Inferior parietal cortex (tissue), 1 donor: ENCODE results near the gene PLK3.
"Not testable (repeated sequence)": the region's sequence is repeated elsewhere in the genome, so short reads cannot be mapped to it uniquely, and the experiment has no call there.

ENCODE experiments used
- DNase-seq: peaks from one replicate; pipeline ENCODE4 v3.0.0-alpha.2; 2016; ENCODE audit errors: extremely low spot score

PLK3 gene

DNA sequence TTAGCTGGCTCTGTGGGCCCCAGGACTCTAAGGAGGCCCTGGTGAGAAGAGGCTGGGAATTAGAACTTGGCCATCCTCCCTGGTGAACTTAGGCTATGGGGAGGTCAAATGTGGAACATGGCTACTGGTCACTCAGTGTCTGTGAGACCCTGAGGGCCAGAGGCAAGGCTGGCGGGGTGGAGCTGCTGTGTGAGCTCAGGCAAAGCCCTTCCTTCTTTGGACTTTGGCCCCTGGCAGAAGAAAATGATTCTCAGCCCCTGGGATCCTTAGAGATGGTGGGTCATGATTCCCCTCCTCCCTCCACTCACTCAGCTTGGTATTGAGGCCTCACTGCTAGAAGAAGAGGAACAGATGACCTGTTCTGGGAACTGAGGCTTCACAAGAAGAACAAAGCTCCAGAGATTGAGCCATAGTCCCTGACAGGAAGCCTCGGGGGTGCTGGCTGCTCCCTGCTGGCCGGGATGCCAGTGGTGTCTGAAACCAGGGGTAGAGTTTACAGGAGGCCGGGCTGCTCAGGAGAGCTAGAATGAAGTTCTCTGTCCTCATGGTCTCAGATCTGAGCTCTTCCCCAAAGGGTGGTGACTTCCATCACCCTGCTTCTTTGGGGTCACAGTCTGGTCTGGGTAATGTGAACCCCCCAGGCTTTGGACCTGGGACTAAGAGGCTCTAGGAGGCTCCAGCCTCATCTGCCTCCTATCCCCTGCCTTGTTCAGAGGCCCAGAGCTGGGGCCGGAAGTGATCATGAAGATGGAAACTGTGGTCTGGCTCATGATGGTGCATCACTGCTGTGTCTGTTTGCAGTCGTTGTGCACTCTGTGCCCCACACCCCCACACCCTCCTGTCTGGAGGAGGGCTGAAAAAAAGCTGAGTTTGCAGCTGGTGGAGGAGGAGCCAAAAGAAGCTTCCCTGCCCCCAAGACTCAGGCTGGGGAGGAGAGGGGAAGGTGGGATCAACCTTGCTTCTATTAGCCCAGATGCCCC lies 9.1 kb downstream of the PLK3 start:
- peak; percentile 9 for DNase-seq

DNA sequence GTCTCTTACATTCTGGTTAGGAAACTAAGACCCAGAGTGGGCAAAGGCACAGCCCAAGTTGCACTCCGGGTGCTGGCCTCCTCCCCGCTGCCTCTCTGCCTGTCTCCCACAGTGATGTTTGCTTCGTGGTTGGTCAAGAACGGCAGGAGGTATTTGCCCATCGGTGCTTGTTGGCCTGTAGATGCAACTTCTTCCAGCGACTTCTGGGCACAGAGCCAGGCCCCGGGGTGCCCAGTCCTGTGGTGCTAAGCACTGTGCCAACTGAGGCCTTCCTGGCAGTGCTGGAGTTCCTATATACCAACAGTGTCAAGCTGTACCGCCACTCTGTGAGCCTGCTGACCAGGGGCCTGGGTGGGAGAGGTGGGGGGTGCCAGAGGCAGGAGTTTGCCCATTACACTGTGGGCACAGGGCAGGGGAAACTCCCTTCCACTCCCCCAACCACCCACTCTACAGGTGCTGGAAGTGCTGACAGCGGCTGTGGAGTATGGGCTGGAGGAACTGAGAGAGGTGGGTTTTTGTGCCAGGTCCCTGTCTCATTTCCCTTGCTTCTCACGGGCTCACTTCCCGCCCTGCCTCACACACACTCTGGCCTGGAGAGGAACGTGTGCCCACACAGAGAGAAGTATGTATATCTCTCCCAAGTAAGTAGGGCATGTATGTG lies 10.1 kb downstream of the PLK3 start:
- DNase-seq = no peak

DNA sequence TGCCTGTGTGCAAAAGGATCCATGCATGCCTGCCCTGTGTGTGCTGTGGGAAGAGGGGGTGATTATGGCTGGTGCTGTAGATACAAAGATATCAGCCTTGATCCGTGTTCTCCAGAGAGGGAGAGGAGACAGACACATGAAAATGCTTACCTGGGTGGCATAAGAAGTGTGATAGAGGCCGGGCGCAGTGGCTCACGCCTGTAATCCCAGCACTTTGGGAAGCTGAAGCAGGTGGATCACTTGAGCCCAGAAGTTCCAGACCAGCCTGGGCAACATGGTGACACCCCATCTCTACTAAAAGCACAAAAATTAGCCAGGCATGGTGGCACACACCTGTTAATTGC lies 10.6 kb downstream of the PLK3 start:
- DNase-seq = not testable (repeated sequence)

DNA sequence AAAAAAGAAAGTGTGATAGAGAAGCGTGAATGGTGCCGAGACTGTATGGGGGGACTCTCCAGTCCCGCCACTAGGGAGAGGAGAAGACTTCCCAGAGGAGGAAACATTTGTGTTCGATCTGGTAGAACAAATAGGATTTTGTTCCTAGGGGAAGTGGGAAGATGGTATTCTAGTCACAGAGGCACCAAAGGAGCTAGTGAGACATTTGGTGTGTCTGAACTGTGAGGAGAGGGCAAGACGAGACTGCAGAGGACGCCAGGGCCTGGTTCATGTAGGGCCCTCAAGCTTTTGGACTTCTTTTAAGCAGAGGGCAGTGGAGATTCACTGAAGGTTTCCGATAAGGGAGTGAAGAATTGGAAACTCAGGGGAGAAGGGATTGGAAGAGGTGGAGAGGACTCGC lies 11.1 kb downstream of the PLK3 start:
- DNase-seq = no peak

DNA sequence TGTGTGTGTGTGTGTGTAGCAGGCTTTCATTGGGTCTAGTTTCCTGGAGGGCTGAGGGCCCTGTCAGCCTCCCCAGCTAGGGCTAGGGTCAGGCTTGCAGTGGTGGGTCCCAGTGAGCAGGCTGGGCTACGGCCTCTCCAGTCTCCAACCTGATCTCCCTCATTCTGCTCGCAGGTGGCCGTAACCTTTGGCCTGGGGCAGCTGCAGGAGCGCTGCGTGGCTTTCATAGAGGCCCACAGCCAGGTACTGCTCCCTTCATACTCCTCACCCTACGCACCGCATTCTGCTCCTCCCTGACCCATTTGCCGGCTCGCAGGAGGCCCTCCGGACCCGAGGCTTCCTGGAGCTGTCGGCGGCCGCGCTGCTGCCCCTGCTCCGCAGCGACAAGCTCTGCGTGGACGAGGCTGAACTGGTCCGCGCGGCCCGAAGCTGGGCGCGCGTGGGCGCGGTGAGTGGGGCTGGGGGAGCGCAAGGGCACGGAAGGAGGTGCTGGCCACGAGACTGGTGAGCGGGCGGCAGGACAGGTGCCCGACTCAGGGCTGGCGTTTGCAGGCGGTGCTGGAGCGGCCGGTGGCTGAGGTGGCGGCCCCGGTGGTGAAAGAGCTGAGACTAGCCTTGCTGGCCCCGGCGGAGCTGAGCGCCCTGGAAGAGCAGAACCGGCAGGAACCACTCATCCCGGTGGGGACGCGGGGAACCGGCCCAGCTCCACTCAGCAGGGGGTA lies 12.8 kb downstream of the PLK3 start:
- peak; percentile 7 for DNase-seq

DNA sequence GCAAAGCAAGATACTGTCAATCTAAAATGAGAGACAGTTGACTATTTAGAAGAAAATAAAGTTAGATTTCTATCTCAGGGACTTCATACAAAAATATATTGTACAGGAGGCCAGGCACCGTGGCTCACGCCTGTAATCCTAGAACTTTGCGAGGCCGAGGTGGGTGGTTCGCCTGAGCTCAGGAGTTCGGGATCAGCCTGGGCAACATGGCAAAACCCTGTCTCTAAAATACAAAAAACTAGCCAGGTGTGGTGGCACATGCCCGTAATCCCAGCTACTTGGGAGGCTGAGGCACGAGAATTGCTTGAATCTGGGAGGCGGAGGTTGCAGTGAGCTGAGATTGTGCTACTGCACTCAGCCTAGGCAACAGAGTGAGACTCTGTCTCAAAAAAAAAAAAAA lies 15.7 kb downstream of the PLK3 start:
- DNase-seq = not testable (repeated sequence)

DNA sequence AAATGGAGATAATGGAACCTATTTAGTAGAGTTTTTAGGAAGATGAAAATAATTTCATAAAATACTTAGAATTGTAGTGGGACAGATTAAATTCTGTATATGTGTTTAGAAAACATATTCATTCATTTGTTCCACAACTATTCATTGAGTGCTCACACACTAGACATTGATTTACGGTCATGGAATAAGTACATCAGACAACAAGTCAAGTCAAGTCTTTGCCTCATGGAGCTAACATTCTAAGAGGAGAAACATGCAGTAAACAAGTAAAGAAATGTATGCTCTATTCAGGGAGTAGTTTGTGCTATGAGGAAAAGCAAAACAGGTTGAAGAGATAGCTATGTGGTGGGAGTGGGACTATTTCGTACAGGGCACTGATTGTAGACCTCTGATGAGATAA lies 17.1 kb downstream of the PLK3 start:
- no peak for DNase-seq

DNA sequence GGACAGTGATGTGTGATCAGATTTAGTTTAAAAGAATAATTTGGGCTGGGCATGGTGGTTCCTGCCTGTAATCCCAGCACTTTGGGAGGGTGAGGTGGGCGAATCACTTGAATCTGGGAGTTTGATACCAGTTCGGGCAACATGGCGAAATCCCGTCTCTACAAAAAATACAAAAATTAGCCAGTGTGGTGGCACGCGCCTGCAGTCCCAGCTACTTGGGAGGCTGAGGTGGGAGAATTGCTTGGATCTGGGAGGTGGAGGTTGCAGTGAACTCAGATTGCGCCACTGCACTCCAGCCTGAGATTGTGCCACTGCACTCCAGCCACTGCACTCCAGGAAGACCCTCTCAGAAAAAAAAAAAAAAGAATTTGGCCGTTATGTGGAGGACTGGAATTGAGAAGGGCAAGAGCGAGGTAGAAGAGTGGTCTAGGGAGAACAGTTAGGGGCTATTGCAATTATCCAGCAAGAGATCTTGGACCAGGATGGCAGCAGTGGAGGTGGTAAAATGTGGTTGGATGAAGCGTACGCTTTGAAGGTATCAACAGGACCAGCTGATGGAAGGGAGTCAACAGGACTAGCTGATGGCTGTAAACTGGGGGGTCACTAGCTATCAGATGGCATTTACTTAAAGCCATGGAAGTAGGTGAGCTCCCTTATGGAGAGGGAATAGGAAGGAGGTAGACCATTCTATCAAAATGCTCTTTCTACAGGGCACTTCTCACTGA lies 17.8 kb downstream of the PLK3 start:
- DNase-seq = no peak

DNA sequence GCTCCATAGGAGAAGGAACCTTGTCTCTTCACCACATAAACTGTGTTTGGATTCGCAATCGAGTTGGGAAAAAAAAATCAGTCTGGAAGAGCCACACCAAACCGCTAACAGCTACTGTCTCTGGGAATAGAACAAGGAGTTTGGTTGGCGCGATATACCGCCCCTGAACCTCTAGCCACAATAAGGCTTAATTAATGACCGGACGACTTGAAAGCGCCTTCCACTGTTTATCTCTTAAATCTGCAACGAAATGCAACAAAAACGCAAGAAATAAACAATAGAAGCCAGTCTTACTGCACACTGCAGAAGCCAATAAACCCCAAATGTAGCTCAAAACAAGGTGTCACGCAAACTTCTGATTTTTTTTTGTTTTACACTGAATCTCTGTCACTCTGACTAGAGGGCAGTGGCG lies 19.0 kb downstream of the PLK3 start:
- no peak for DNase-seq

DNA sequence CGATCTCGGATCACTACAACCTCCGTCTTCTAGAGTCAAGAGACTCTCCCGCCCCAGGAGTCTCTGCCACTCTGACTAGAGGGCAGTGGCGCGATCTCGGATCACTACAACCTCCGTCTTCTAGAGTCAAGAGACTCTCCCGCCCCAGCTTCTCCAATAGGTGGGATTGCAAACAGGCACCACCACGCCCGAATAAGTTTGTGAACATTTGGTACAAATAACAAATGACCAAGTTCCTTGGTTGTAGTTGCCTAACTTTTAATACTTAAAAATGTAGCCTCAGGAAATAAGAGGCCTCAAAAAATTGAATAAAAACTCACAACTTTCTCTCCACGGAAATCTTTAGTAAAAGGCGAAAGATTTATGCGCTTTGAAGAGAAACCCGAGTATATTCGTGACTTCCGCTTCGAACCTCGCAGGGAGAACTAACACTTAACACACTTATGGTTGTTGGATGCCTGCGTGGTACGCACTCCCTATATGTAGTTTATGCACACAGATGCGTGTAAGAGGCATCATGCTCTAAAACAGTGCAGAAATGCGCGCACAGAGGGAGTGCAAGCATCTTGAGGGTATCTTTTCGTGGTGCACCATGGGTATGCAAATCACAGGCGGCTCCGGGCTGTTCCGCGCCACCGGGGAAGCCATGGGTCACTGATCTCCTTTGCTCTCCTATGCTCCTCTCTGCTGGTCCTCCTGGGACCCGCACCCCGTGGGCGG lies 19.6 kb downstream of the PLK3 start:
- DNase-seq = peak; percentile 88

DNA sequence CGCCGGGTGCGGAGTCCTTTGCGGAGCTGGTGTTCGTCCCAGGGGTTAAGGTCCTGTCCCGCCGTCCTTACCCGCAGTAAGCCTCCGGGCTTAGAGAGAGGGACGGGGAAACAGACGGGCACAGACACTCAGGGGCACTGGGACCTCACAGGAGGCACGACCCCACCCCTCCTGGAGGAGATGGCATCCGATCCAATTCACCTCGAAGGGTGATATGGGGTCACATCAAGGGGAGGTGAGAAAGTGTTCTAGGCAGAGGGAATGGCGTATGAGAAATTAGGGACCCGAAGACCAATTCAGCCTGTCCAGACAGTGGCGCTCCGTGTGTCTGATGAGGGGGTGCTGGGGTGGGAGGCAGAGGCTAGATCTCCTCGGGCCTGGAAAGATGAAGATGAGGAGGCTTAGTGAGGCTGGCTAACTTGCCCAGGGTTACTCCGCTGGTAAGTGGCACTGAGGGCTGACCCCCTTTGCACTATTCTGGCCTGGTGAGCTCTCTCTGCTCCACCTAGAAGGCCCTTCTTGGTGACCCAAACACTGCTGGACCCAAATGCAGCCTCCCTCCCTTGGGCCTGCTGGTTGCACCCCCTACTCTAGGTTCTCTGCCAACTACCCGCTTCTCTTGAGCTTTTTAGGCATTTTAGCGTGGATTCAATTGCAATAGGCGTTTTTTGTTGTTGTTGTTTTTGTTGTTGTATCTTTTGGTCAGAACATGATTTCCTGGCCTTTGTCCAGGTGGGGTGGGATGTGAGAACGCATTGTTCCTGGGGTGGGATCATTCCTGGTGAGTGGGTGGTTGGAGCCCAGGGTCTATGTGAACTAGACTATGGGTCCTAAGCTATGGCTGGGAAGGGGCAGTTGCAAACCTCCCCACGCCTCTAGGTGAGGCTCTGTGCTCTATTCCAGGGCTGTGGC lies 20.4 kb downstream of the PLK3 start:
- no peak for DNase-seq

DNA sequence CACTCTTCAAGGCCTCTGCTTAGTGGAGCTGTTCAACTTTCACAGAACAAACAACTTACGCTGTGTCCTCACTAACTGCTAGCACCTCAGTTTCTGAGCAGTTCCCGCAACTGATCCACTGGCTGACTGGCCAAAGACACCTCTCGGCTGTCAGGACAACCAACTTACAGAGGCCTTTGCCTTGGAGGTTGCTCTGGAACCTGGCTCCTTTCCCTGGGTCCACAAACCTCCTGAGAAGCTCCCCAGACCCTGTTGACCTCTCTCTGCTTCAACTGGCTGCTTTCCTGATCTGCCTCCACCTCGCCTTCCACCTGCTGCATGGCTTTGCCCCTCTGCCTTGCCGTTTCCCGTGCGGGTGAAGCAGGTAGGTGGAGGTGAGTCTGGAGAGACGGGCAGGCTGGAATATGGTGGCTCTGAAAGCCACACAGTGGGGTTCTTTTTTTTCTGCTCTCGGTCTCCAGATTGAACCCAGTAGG lies 21.1 kb downstream of the PLK3 start:
- no peak for DNase-seq

DNA sequence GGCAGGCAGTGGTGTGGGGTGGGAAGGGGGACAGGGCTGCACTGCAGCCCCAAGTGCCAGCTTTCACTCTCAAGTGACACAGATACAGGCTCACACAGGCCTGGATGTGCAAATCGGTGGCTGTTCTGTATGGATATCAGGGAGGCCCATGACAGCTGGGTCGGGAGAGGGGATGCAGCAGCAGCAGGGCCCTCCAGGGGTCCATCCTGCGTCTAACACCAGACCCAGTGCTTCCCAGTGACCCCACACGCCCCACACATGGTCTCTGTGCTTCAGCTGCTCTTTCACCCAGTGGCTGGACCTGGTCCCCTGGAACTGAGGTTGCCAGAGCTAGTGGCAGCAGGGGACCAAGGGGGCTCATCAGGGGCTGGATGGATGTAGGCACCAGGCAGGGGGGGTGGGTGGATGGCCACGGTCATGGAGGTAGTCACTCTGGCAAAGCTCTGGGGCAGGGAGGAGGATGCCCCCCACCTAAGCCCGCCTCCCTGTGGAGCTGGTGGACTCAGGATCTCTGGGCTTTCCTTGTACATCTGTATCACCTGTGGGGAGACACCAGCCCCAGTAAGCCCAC lies 22.0 kb downstream of the PLK3 start:
- DNase-seq = no peak

DNA sequence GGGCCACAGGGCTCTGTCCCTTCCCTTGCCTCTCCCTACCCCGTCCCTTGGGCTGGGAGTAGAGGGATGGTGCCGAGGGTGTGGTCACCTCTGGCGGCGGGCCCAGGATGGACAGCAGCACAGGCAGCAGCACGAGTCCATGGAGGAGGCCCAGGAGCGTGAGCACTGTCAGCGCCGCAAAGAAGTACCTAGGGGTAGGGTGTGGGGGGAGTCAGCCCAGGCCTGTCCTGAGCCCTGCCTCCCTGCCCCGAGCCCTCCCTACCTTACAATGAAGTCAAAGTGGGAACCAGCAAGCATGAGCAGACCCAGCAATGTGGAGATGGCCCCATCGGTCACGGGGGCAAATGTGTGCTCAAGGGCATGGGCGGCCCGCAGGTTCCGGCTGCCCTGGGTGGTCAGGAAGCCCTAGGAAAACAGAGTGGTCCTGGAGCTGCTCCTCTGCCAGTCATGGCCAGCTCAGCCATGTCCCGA lies 22.8 kb downstream of the PLK3 start:
- no peak for DNase-seq

DNA sequence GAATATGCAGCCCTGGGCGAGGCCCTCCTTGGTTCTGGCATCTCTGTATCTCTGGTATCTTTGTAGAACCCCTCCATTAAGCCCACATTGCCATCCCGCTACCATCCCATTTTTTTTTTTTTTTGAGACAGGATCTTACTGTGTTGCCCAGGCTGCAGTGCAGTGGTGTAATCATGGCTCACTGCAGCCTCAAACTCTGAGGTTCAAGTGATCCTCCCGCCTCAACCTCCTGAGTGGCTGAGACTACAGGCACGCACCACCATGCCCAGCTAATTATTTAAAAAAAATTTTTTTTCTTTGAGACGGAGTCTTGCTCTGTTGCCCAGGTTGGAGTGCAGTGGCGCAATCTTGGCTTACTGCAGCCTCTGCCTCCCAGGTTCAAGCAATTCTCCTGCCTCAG lies 24.2 kb downstream of the PLK3 start:
- not testable (repeated sequence) for DNase-seq

DNA sequence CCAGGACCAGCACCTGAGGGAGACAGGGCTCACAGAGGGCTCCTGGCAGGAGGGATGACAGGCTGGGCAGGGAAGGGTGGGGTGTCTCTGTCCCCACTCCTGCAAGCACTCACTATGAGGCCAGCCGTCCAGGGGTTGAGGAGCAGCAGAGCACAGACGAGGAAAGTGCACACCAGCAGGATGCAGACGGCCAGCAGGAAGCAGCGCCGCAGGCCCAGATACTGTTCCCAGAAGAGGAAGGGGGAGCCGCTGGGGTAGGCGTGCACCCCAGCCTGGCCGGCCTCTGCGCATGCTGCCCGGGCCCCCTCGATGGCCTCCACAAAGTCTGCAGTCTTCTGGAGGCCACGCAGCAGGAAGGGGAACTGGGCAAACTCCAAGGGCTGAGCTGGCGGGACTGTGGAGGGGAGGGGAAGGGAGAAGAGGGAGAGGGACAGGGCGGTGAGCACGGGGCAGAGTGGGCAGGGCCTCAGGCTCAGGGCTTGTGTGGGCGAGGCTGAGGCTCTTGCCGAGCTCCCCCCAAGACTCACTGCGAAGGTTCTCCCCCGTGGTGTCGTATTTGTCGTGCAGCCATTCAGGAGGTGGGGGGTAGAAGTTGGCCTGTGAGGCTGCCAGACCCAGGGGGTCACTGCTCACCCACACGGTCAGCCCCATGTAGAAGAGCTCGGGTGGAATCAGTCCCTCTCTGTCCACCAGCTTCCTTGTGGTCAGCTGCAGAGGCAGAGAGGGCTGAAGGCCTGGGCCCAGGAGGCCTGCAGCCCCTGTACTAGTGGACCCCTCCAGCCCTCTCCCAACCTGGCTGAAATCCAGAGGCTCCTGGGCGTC lies 26.4 kb downstream of the PLK3 start:
- no peak for DNase-seq

DNA sequence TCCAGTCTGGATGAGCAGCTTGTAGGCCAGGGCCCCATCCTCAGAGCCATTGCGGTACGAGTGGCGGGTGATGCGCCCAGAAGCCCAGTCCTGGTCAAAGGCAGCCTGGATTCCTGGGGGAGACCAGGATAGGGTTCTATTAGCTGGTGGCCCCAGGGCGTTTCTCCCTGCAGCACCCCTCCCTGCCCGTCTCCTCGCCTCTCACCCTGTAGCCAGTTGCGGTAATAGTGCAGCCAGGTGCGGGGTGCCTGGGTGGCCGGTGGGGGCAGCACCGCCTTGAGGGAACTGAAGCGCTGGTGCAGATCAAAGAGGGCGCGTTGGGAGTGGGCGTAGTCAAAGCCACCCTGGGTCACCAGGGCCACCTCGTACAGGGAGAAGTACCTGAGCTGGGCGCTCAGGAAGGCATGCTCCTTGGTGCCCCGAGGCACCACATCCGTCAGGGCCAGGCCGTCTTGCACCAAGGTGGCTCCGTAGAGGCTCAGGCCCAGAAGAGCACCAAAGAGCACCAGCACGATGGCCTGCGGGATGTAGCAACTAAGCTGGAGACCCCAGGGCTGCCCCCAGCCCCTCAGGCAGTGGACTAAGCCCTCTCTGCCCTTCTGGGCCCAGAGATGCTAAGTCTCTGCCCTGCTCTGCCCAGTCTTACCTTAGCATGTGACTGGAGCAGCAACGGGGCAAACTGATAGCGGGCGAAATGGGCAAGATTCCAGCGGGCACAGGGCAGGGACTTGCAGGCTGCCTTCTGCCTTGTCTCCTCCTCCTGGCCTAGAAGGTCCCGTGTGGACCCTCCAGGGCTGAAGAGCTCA lies 27.2 kb downstream of the PLK3 start:
- no peak for DNase-seq
